IMR-90 (cell line): ENCODE measurements around the gene KRT32. TPM values are rescaled to one million over a fixed set of nuclear protein-coding genes. Genes with fewer than 3 reads are reported as not detected.

Source experiments
- ATAC-seq: fragments of 200-7000 bp; cut with Tn5 transposase; 2 replicates; pipeline ENCODE4 v1.9.1; 2020; ENCODE audit warnings: low read depth, mild to moderate bottlenecking, moderate library complexity
- BruUV-seq: library from RNA; stranded (reverse); fragments of 400-500 nt; replicated peaks from 2 replicates; lab custom pipeline; 2021; lab: Mats Ljungman, UMichigan
- CTCF ChIA-PET: fragments of 300-600 bp; formaldehyde crosslinking; extraction: SDS; loops from one replicate; lab custom pipeline; 2021; ENCODE audit warnings: antibody characterized with exemption; lab: Yijun Ruan, JAX
- POLR2A ChIA-PET: fragments of 300-600 bp; sonication (Branson Sonifier 250); formaldehyde crosslinking; loops from one replicate; lab custom pipeline; 2022; ENCODE audit warnings: antibody characterized with exemption; ENCODE audit not compliant: unreplicated experiment; lab: Charles Lee
- DNase-seq: peaks from one replicate; pipeline ENCODE4 v3.0.0; 2013
- H2AFZ ChIP-seq: replicated peaks from 2 replicates; pipeline ENCODE3; 2013; ENCODE audit warnings: low read length, mild to moderate bottlenecking; ENCODE audit not compliant: poor library complexity
- H2AK5ac ChIP-seq: 2 replicates; pipeline ENCODE4 v1.6.1; 2013; ENCODE audit warnings: low read depth, low read length, inconsistent platforms
- H2AK9ac ChIP-seq: replicated peaks from 2 replicates; pipeline ENCODE3; 2013; ENCODE audit warnings: mild to moderate bottlenecking, low read depth, low read length, moderate library complexity; ENCODE audit not compliant: poor library complexity
- H2BK120ac ChIP-seq: 2 replicates; pipeline ENCODE4 v1.6.1; 2013; ENCODE audit warnings: low read depth, low read length, inconsistent platforms
- H2BK15ac ChIP-seq: 3 replicates; pipeline ENCODE4 v1.6.1; 2013; ENCODE audit warnings: low read depth, low read length, inconsistent platforms
- H2BK20ac ChIP-seq: 2 replicates; pipeline ENCODE4 v1.6.1; 2013; ENCODE audit warnings: low read depth, mild to moderate bottlenecking, inconsistent platforms, low read length, moderate library complexity
- H2BK5ac ChIP-seq: 2 replicates; pipeline ENCODE4 v1.6.1; 2013; ENCODE audit warnings: mild to moderate bottlenecking, low read depth, low read length, inconsistent platforms; ENCODE audit not compliant: poor library complexity, severe bottlenecking
- H3K14ac ChIP-seq: replicated peaks from 2 replicates; pipeline ENCODE4 v1.6.1; 2013; ENCODE audit warnings: low read depth, low read length, inconsistent platforms
- H3K18ac ChIP-seq: 2 replicates; pipeline ENCODE4 v1.6.1; 2013; ENCODE audit warnings: low read depth, low read length, control low read depth
- H3K23ac ChIP-seq: 2 replicates; pipeline ENCODE4 v1.6.1; 2013; ENCODE audit warnings: low read depth, low read length, inconsistent platforms
- H3K27ac ChIP-seq: 2 replicates; pipeline ENCODE4 v1.5.1; 2013; ENCODE audit warnings: mild to moderate bottlenecking, control low read depth, low read length; ENCODE audit not compliant: insufficient read depth
- H3K27me3 ChIP-seq: 2 replicates; pipeline ENCODE4 v1.6.1; 2013; ENCODE audit warnings: low read length; ENCODE audit not compliant: control insufficient read depth, insufficient read depth
- H3K36me3 ChIP-seq: 2 replicates; pipeline ENCODE4 v1.6.1; 2013; ENCODE audit warnings: low read length, mixed read lengths; ENCODE audit not compliant: control insufficient read depth, insufficient read depth
- H3K4ac ChIP-seq: 2 replicates; pipeline ENCODE4 v1.6.1; 2013; ENCODE audit warnings: low read depth, low read length, inconsistent platforms
- H3K4me1 ChIP-seq: 2 replicates; pipeline ENCODE4 v1.6.1; 2013; ENCODE audit warnings: low read length, mixed read lengths; ENCODE audit not compliant: control insufficient read depth, insufficient read depth
- H3K4me2 ChIP-seq: 2 replicates; pipeline ENCODE4 v1.6.1; 2013; ENCODE audit warnings: low read depth, mild to moderate bottlenecking, control low read depth, low read length, moderate library complexity
- H3K4me3 ChIP-seq: 2 replicates; pipeline ENCODE4 v1.5.1; 2013; ENCODE audit warnings: low read depth, mild to moderate bottlenecking, control low read depth, low read length, moderate library complexity; ENCODE audit not compliant: insufficient read depth
- H3K56ac ChIP-seq: 2 replicates; pipeline ENCODE4 v1.6.1; 2013; ENCODE audit warnings: low read length, inconsistent platforms; ENCODE audit not compliant: insufficient read depth; ENCODE audit errors: extremely low read depth
- H3K79me1 ChIP-seq, 2 experiments: 2 replicates each; pipeline ENCODE4 v1.6.1; 2013; ENCODE audit warnings: low read length in 2 of 2, inconsistent platforms in 1 of 2, low read depth in 1 of 2
- H3K9ac ChIP-seq: 2 replicates; pipeline ENCODE4 v1.6.1; 2013; ENCODE audit warnings: low read depth, low read length, control low read depth
- H3K9me1 ChIP-seq: 2 replicates; pipeline ENCODE4 v1.6.1; 2013; ENCODE audit warnings: low read length, inconsistent platforms; ENCODE audit not compliant: insufficient read depth
- H3K9me3 ChIP-seq: 2 replicates; pipeline ENCODE4 v1.6.1; 2013; ENCODE audit warnings: low read length; ENCODE audit not compliant: control insufficient read depth, insufficient read depth
- H4K20me1 ChIP-seq: 2 replicates; pipeline ENCODE4 v1.6.1; 2013; ENCODE audit warnings: low read length, inconsistent platforms; ENCODE audit not compliant: insufficient read depth
- H4K5ac ChIP-seq: 2 replicates; pipeline ENCODE4 v1.6.1; 2013; ENCODE audit warnings: mild to moderate bottlenecking, low read depth, low read length, control low read depth
- H4K8ac ChIP-seq, 2 experiments: 2 replicates each; pipeline ENCODE4 v1.6.1; 2013; ENCODE audit warnings: low read depth in 2 of 2, low read length in 2 of 2, control low read depth in 1 of 2, inconsistent platforms in 1 of 2
- H4K91ac ChIP-seq: 2 replicates; pipeline ENCODE4 v1.6.1; 2013; ENCODE audit warnings: low read depth, low read length, inconsistent platforms; ENCODE audit not compliant: insufficient read depth
- BHLHE40 ChIP-seq: fragments of 150-350 bp; IDR thresholded peaks from 2 replicates; pipeline ENCODE4 v1.6.1; 2016; ENCODE audit warnings: mild to moderate bottlenecking, low read depth, low read length
- CEBPB ChIP-seq: IDR thresholded peaks from 2 replicates; pipeline ENCODE4 v1.6.1; 2012; ENCODE audit warnings: low read depth, low read length, improper control_type of control experiment
- CHD1 ChIP-seq: IDR thresholded peaks from 2 replicates; pipeline ENCODE4 v1.6.1; 2012; ENCODE audit warnings: low read depth, low read length, improper control_type of control experiment
- FOS ChIP-seq: fragments of 150-350 bp; IDR thresholded peaks from 2 replicates; pipeline ENCODE4 v1.6.1; 2016; ENCODE audit warnings: low read depth, low read length
- MAFK ChIP-seq: IDR thresholded peaks from 2 replicates; pipeline ENCODE4 v1.6.1; 2012; ENCODE audit warnings: low read depth, low read length, improper control_type of control experiment
- MAZ ChIP-seq: IDR thresholded peaks from 2 replicates; pipeline ENCODE4 v1.6.1; 2012; ENCODE audit warnings: low read depth, mild to moderate bottlenecking, low read length, improper control_type of control experiment, moderate library complexity, borderline replicate concordance
- MXI1 ChIP-seq: IDR thresholded peaks from 2 replicates; pipeline ENCODE4 v1.6.1; 2012; ENCODE audit warnings: low read depth, mild to moderate bottlenecking, low read length, moderate library complexity, borderline replicate concordance
- NFE2L2 ChIP-seq: fragments of 150-350 bp; IDR thresholded peaks from 2 replicates; pipeline ENCODE4 v1.6.1; 2016; ENCODE audit warnings: low read depth, mild to moderate bottlenecking, low read length
- POLR2A ChIP-seq: IDR thresholded peaks from 2 replicates; pipeline ENCODE4 v1.6.1; 2012; ENCODE audit warnings: mild to moderate bottlenecking, low read depth, low read length
- RAD21 ChIP-seq: IDR thresholded peaks from 2 replicates; pipeline ENCODE4 v1.6.1; 2012; ENCODE audit warnings: low read length, improper control_type of control experiment
- RCOR1 ChIP-seq: IDR thresholded peaks from 2 replicates; pipeline ENCODE4 v1.6.1; 2012; ENCODE audit warnings: mild to moderate bottlenecking, low read length, improper control_type of control experiment; ENCODE audit not compliant: insufficient replicate concordance
- RFX5 ChIP-seq: IDR thresholded peaks from 2 replicates; pipeline ENCODE4 v1.8.0; 2012; ENCODE audit warnings: low read depth, mild to moderate bottlenecking, low read length, moderate library complexity
- SMC3 ChIP-seq: fragments of 150-350 bp; IDR thresholded peaks from 2 replicates; pipeline ENCODE4 v1.6.1; 2016; ENCODE audit warnings: low read depth, mild to moderate bottlenecking, antibody characterized with exemption, low read length, moderate library complexity
- WGBS, 2 experiments: methylation state at CpG; one replicate each; pipeline versions ENCODE4 v1.1.5 to v1.1.7; 2013; ENCODE audit warnings: missing lambda C conversion rate in 2 of 2; ENCODE audit not compliant: insufficient read length in 1 of 2; ENCODE audit errors: extremely low coverage in 2 of 2; 5-methylcytosine and 5-hydroxymethylcytosine counted together
- dilution Hi-C: fragments of 300-500 bp; cut with HindIII; formaldehyde crosslinking; loops from one replicate; pipeline ENCODE4 v1.14.3; 2018; ENCODE audit warnings: low sequenced_read_pairs; ENCODE audit not compliant: unreplicated experiment
- in situ Hi-C: fragments of 300-500 bp; cut with MboI; formaldehyde crosslinking; loops from 3 replicates; pipeline ENCODE4 v1.14.3; 2019; ENCODE audit warnings: low sequenced_read_pairs, inconsistent platforms, mixed read lengths
- intact Hi-C: fragments of 100-400 bp; cut with micrococcal nuclease; formaldehyde crosslinking; loops from 2 replicates; pipeline ENCODE4 v1.10.0; 2022
- polyA plus RNA-seq, 3 experiments: library from polyadenylated mRNA; depleted of rRNA; stranded (reverse); fragments of >200 nt; gene quantifications; 2 replicates each; pipeline ENCODE4 v1.2.3, GENCODE V29; 2012; ENCODE audit warnings: low replicate concordance in 1 of 3
- total RNA-seq: library from RNA; depleted of rRNA; stranded (reverse); fragments of >200 nt; gene quantifications from 2 replicates; pipeline ENCODE4 v1.2.3, GENCODE V29; 2012
- TF ChIP-seq, protein P1 (sequence below): fragments of 150-350 bp; IDR thresholded peaks from 2 replicates; pipeline ENCODE4 v1.6.1; 2016; ENCODE audit warnings: low read depth, mild to moderate bottlenecking, low read length, moderate library complexity, borderline replicate concordance
- TF ChIP-seq, protein P2 (sequence below): conservative IDR thresholded peaks from 2 replicates; pipeline ENCODE4 v1.5.1; 2012; ENCODE audit warnings: mild to moderate bottlenecking, low read depth, low read length, improper control_type of control experiment
- TF ChIP-seq, protein P3 (sequence below): fragments of 150-350 bp; IDR thresholded peaks from 2 replicates; pipeline ENCODE4 v1.6.1; 2017; ENCODE audit warnings: mild to moderate bottlenecking, antibody characterized with exemption, low read length, low read depth

The KRT32 gene
- total and polyA plus RNA-seq, 2 of the 4 experiments (the other 2 are of a cell fraction), result 0.09 TPM; not detected in 1

DNA sequence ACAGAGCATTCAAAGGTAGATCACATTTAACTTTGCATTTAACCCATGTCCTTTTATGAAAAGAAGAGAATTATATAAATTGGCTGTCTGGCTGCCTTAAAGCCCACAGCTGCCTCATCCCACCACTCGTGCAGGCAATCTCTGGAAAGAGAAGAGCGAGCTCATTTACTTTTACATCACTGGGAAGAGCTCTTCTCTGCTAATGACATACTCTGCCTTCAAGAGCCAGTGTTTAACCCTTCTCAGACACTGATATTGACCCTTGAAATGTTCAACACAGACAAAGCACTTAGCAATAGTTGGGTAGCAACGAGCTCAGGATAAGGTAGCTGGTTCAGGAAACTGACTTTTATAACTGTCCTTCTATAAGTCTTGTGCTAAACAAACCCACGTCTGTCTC is 33.2 kb downstream of the KRT32 start:
- Histone ChIP-seq H3K4ac (no peak overlapping the region), H3K9ac (no peak overlapping the region), H3K4me1 (peaks cover 6% of the 10 kb centered on the region), H2BK5ac (no peak overlapping the region), H4K91ac (no peak overlapping the region), H4K20me1 (no peaks in the 10 kb centered on the region), H3K18ac (no peak overlapping the region), H2BK120ac (no peak overlapping the region), H2AFZ (no peak overlapping the region), H3K9me3 (no peaks in the 10 kb centered on the region), H4K8ac (no peak overlapping the region), H3K36me3 (no peaks in the 10 kb centered on the region), H3K56ac (no peak overlapping the region), H3K27me3 (peaks cover 6% of the 10 kb centered on the region; the same call in 1 of the 2 replicates), H4K5ac (no peak overlapping the region), H3K14ac (no peak overlapping the region; the same call in 1 of the 2 replicates), H2BK15ac (no peak overlapping the region), H2BK20ac (no peak overlapping the region), H3K4me2 (no peak overlapping the region), H3K27ac (no peak overlapping the region), H2AK9ac (no peak overlapping the region), H3K9me1 (0 out of 2 replicates have a peak, but pooled peaks cover 5% of the 10 kb centered on the region), H3K23ac (no peak overlapping the region), H3K4me3 (no peak overlapping the region), H3K79me1 (no peaks in the 10 kb centered on the region), H2AK5ac (no peak overlapping the region)
- no CpG with 5 or more reads among the region's 4 CpGs for WGBS, 2 experiments
- ATAC-seq (no peak), DNase-seq (no peak)
- dilution Hi-C loops (no loop called here), intact Hi-C loops (no loop called here), in situ Hi-C loops (no loop called here)
- TF ChIP-seq POLR2A (no peak), FOS (no peak), NFE2L2 (no peak), BHLHE40 (no peak), RFX5 (no peak), CEBPB (no peak), CHD1 (no peak), SMC3 (no peak), MAFK (no peak), MXI1 (no peak), MAZ (no peak), RAD21 (no peak), RCOR1 (no peak)
- TF ChIP-seq, protein P1, sequence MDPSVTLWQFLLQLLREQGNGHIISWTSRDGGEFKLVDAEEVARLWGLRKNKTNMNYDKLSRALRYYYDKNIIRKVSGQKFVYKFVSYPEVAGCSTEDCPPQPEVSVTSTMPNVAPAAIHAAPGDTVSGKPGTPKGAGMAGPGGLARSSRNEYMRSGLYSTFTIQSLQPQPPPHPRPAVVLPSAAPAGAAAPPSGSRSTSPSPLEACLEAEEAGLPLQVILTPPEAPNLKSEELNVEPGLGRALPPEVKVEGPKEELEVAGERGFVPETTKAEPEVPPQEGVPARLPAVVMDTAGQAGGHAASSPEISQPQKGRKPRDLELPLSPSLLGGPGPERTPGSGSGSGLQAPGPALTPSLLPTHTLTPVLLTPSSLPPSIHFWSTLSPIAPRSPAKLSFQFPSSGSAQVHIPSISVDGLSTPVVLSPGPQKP, result no peak
- TF ChIP-seq, protein P2, sequence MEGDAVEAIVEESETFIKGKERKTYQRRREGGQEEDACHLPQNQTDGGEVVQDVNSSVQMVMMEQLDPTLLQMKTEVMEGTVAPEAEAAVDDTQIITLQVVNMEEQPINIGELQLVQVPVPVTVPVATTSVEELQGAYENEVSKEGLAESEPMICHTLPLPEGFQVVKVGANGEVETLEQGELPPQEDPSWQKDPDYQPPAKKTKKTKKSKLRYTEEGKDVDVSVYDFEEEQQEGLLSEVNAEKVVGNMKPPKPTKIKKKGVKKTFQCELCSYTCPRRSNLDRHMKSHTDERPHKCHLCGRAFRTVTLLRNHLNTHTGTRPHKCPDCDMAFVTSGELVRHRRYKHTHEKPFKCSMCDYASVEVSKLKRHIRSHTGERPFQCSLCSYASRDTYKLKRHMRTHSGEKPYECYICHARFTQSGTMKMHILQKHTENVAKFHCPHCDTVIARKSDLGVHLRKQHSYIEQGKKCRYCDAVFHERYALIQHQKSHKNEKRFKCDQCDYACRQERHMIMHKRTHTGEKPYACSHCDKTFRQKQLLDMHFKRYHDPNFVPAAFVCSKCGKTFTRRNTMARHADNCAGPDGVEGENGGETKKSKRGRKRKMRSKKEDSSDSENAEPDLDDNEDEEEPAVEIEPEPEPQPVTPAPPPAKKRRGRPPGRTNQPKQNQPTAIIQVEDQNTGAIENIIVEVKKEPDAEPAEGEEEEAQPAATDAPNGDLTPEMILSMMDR, result no peak
- TF ChIP-seq, protein P3, sequence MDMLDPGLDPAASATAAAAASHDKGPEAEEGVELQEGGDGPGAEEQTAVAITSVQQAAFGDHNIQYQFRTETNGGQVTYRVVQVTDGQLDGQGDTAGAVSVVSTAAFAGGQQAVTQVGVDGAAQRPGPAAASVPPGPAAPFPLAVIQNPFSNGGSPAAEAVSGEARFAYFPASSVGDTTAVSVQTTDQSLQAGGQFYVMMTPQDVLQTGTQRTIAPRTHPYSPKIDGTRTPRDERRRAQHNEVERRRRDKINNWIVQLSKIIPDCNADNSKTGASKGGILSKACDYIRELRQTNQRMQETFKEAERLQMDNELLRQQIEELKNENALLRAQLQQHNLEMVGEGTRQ, result no peak
- POLR2A ChIA-PET, result no interaction called here
- CTCF ChIA-PET, result interaction anchor here (0.6 to 1.1 kb wide), 2 partner anchors 18 to 30 kb away, joined by 3 read pairs; no protein-coding TSS in a partner anchor
- BruUV-seq, result no TSS peak
